ENCODE results near the gene TNFRSF21.
"Not testable (repeated sequence)": the region's sequence is repeated elsewhere in the genome, so short reads cannot be mapped to it uniquely, and the experiment has no call there.

The TNFRSF21 gene, protein sequence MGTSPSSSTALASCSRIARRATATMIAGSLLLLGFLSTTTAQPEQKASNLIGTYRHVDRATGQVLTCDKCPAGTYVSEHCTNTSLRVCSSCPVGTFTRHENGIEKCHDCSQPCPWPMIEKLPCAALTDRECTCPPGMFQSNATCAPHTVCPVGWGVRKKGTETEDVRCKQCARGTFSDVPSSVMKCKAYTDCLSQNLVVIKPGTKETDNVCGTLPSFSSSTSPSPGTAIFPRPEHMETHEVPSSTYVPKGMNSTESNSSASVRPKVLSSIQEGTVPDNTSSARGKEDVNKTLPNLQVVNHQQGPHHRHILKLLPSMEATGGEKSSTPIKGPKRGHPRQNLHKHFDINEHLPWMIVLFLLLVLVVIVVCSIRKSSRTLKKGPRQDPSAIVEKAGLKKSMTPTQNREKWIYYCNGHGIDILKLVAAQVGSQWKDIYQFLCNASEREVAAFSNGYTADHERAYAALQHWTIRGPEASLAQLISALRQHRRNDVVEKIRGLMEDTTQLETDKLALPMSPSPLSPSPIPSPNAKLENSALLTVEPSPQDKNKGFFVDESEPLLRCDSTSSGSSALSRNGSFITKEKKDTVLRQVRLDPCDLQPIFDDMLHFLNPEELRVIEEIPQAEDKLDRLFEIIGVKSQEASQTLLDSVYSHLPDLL

DNA sequence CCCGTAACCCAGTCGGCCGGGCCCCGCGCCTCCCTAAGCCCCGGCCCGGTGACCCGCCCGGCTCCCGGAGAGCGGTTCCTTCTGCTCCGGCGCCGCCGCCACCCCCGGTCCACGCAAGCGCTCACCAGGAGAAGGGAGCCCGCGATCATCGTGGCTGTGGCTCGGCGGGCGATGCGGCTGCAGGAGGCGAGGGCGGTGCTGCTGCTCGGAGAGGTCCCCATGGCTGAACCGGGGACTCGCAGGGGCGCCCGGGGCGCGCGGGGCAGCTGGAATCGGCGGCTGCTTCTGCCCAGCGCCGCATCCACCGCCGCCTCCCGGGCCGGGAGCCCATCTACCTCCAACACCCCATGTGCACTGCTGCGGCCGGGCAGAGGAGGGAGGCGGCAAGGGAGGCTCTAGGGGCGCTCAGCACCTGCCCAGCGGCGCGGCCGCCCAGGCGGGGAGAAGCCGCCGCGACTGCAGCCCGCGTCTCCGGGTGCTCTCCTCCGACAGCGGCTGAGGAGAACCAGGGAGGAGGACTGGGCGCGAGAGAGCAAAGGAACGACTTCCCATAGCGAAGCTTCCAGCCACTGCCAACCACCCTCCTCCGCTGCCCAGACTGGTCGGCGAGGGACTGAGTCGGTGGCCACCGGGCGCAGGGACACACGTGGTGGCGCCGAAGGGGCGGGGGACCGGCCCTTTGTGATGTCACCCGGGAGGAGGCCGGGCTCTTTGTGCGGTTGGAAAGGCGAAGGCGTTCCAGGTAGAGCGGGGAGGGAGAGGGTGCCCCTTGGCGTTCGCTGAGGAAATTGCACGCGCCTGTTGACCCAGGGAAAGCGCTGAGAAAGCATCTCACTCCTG is at the start of gene TNFRSF21:
Gene TNFRSF21, minus strand, starts transcription at position 615 of the 840 bp plus-strand sequence. Its CDS starts 394 bp downstream, at position 221.
- DNase-seq = peak; percentile 97

DNA sequence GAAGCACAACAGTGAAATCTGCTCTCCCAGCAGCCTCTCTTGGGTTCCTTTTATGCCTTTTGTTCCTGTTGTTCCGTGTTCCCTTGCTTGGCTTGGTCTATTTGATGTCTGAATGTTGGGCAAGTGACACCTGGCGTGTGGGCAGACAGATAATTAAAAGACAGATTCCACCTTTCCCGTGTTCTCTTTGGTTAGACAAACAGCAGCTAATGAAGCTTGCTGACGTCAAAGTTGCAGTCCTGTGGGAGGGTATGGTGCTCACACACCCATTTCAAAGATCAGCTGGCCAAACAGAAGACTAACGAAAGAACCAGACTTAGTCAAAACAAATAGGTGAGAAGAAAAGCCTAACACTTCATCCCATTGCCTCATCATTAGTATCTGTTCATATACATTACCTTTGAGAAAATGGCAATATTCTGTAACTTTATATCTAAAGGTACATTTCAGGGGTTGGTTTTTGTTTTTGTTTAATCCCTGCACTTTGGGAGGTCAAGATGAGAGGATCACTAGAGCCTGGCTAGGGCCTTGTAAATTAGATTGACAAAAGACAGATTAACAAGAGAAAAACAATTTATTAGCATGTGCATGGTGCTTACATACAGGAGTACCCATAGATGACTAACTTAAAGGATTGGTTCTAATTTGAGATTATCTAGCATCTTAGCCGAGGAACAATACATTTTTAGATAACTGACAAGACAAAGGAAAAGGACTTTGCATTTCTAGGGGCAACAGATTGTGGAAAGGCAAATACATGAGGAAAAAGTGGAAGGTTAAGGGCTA is 48.9 kb upstream of the TNFRSF21 start:
- no peak for DNase-seq

DNA sequence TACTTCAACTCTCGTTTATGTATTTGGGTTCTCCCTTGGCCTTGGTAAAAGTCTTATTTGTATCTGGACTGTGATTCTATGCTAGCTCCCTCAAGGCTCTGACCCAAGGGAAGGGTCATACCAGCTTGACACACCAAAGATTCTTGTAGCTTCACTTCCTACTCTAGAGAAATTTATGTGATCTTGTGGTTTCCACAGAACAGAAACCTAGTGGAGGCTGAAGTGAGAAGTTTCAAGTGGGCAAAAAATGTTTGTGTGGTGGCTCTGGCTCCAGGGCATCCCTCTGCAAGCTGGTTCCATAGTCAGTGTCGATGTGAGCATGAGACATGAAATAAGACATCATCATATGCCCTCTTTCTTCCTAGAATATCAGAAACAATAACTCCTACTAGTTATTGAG is 48.1 kb upstream of the TNFRSF21 start:
- no peak for DNase-seq

DNA sequence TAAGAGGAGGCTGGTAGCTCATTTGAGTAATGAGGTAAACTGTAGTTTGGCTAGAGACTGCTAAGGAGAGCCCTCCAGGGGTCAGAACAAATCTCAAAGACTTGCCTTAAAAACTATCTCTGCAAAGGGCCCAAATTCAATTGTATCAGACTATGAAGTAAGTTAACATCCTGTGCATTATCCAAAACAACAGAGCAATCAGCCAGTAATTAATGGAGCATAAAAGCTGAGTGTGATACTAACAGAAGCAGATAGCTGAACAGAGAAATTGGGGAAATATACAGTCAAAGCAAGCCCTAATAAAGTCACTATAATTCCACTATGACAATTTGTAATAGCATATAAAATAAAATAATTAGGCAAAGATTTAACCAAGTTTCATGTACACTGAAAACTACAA is 45.8 kb upstream of the TNFRSF21 start:
- DNase-seq = no peak

DNA sequence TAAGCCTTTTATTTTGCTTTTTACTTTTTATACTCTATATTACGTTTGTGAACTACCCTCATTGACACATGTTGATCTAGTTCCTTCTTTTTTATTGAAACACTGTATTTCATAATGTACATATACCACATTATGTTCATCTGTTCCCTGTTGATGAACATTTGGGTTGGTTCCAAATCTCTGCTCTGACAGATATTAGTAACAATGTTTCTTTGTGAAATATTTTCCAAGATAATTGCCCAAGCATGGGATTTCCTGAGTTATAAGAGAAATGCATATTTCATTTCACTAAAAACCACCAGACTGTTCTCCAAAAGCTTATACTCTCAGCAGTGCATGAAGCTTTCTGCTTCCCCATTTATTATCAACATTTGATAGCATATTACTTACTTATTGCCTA is 44.2 kb upstream of the TNFRSF21 start:
- no peak for DNase-seq

DNA sequence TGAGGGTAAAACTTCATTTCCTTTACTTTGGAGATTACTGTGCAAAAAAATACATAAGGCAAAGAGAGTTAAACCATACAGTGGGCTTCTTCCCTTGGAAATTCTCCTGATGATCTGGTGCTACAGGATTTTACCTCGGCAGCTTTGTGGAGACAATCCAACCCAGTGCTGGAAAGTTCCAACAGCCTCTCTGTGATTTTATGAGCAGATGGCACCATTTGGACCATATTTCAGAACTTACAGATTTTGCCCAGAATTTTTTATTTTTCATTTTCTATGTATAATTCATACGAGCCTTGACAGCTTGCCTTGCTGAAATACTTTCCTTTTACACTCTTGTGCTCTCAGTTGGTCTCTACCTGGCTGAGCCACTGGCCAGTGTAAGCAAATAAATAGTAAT is 43.3 kb upstream of the TNFRSF21 start:
- no peak for DNase-seq

DNA sequence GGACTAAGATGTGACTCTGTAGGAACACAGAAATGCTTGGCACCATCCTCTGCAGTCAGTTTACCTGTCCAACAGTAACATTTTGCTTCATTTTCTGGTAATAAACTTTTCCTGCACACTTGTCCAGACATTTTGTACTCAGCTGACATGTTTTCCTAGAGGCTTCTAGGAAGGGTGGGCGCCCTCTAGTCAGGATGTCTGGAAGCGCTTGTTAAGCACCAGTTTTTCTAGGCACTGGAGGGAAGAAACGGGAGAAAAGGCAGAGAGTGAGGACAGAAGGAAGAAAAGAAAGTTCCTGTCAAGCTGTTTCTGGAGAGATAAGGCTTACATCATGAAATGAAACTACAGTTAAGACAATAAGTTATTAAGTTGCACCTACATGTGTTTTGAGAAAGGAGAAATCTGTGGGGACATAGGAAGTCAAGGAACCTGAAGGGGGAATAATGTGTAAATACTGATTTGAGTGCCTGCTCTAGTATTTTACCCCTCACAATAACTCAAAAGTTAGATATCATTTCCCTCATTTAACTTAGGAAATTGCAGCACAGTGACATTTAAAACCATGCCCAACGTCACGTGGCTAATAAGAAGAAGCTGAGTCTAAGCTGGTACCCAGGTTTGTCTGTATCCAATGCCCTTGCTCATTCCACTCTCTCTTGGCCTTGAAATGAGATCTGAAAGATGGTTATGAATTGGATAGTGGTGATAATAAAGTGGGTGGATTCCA is 42.7 kb upstream of the TNFRSF21 start:
- no peak for DNase-seq

DNA sequence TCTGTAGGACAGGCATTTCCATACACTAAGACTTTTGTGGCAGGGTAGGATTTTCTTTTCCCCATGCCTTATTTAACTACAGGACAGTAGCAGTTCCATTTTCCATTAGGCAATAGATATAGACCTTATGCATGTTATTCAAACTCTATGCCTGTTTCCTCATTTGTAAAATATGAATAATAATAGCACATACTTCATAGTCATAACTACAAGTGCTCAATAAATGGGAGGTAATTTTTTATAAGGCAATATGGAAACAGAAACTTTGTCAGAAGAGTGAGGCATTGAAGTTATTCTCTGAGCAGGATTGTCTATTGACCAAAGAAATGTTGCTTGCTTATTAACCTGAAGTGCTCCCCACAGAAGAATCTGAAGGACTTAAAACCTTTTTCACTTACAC is 41.9 kb upstream of the TNFRSF21 start:
- no peak for DNase-seq

DNA sequence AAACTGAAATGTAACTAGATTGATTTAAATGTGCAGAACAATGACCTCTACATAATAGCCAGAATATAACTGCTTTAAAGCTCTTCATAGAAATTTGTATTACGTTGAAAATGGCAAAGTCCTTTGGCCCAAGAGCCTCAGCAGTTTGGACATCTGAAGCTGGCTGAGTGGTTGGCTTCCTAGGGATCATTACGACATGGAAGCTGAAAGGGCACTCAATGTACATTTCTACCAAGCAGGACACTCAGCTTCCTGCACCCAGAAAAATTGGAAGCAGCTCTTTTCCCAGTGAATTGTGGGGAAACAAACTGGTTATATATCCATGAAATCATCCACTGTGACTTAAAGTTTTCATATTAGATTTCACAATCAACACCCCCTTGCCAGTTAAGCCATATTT is 40.2 kb upstream of the TNFRSF21 start:
- no peak for DNase-seq

DNA sequence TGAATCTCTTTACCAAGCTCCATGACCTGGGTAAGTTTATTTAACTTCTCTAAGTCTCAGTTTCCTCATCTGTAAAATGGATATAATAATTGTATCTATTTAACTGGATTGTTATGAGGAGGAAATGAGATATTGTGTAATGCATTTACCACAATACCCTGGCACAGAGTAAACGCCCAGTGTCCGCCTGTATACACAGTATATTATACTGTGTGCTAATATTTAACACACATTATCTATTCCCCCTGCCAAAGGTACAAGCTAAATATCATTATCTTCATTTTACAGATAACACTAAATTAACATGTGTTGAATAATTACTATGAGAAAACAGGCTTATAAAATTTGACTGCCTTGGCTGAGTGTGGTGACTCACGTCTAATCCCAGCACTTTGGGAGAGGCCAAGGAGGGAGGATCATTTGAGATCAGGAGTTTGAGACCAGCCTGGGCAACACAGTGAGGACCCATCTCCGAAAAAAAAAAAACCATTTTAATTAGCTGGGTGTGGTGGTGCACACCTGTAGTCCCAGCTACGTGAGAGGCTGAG is 38.7 kb upstream of the TNFRSF21 start:
- no peak for DNase-seq

DNA sequence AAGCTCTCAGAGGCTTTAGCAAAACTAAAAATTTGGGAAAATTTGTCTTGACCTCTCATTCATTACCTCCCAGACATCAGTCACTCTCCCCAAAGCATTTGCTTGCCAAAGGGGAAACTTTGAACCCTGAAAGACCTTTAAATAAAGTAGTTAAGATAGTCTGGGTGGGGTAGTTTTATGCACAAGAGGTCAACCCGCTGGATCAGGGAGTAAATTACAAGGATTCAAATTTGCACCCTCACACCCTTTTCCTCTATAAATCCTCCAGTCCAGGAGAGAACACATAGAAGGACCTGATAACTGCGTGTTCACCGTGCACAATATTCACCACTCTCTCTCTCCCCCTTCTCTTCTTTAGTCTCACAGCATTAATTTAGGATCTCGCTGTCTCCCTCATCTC is 36.1 kb upstream of the TNFRSF21 start:
- no peak for DNase-seq

DNA sequence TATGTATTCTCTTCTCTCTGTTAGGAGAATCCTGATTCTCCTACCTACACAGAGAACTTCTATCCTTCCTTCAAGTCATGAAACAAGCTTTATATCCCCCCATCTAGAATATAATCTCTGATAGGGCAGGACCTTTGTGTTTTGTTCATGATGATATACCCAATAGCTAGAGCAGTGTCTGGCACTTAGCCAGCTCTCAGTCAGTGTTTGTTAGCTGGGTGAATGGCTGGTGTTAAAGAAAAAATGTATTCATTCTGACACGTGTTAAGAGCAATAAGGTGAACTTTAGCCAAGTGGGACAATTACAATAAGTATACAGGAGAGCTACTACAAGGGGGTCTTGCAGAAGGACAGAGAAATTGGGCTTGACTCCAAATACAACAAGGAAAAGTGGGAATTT is 34.3 kb upstream of the TNFRSF21 start:
- DNase-seq = peak; percentile 9

DNA sequence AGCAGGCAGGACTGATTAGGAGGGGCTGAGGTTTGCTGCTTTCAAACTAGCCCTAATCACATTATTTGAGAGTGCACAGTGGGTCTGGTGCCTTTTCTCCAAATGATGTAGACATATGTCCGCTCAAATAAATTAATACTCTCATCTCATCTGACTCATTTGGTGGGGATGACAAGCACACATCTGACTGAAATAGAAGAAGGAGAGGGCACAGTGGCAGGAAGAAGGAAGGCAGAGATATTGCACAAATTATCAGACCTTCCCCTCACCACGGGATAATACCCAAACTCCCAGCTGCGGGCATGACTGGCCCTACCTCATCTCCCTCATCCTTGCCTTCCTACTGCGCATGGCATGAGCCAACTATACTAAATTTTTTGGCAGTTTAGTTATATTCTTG is 33.9 kb upstream of the TNFRSF21 start:
- DNase-seq = no peak

DNA sequence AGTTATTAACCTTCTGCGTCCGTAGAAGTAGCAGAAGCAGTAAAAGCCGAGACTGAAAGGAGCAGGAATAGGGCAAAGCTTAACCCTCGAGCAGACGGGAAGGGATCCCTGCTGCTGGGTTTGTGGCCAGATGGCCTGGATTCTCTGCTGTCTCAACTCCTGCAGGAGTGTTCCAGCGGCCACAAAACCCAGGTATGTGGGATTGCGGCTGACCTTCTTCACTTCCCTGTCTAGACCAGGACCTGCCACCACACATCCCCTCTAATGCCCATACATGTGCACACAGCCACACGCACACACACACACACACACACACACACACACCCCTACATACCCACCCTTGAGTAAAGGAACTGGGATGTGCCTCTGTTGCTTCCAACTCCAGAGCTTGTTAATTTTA is 33.1 kb upstream of the TNFRSF21 start:
- no peak for DNase-seq

DNA sequence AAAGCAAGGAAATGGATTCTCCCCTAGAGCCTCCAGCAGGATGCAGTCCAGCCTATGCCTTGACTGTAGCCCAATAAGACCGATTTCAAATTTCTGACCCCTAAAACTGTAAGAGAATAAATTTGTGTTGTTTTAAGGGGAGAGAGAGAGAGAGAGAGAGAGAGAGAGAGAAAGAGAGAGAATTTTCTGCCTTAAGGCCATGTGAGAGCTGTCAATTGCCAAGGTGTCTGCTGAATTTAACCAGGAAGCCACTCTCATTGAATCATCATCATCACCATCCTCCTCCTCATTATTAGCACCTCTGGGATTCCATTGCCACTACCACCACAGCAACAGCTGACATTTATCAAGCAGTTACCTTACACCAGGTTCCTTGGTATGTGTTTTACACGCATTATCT is 27.8 kb upstream of the TNFRSF21 start:
- DNase-seq = no peak

DNA sequence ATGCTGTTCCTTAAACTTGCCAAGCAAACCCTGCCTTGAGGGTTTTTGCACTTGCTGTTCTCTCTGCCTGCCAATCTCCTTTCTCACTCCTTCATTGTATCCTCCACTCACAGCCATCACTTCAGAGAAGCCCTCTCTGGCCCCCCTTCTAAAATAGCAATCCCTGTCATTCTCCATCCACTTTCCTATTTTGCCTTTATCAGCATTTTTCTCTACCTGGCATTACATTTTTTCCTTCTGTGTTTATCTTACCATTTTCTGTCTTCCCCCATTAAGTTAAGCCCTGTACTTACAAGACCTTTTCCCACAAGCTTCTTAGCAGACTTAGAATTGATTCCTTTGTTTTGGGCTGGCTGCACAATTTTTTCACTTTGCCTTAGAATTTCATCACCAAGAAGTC is 26.6 kb upstream of the TNFRSF21 start:
- no peak for DNase-seq

DNA sequence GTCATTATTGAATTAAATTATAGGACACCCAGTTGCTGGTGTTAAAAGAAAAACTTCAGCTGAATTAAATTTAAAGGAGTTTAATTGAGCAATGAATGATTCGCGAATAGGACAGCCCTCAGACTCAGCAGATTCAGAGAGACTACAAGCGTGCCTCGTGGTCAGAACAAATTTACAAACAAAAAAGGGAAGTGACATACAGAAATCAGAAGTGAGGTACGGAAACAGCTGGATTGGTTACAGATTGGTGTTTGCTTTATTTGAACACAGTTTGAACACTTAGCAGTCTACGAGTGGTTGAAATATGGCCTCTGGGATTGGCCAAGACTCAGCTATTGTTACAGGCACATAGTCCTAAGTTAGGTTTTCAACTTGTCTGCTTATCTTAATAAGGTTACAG is 25.8 kb upstream of the TNFRSF21 start:
- no peak for DNase-seq

DNA sequence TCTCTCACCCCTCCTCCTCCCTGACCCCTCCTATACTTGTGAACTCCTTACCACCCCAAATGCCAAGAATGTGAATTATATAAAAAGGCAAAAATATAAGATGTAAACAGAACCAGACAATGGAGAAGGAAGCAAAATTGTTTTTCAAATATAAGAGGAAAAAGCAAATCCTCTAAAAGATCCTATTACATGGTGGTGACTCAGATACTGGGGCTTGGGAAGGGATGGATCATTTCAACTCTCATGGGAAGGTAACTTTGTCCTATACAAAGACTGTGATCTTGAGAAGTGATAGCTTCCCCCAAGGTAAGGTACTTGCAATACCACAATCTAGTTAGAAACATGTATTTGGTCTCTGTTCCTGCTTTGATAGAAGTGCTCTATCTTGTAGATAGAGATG is 24.6 kb upstream of the TNFRSF21 start:
- no peak for DNase-seq

DNA sequence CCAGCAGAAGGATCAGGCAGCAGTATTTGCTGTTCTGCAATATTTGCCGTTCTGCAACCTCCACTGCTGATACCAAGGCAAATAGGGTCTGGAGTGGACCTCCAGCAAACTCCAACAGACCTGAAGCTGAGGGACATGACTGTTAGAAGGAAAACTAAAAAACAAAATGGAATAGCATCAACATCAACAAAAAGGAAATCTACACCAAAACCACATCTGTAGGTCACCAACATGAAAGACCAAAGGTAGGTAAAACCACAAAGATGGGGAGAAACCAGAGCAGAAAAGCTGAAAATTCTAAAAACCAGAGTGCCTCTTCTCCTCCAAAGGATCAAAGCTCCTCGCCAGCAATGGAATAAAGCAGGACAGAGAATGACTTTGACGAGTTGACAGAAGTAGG is 18.9 kb upstream of the TNFRSF21 start:
- not testable (repeated sequence) for DNase-seq

DNA sequence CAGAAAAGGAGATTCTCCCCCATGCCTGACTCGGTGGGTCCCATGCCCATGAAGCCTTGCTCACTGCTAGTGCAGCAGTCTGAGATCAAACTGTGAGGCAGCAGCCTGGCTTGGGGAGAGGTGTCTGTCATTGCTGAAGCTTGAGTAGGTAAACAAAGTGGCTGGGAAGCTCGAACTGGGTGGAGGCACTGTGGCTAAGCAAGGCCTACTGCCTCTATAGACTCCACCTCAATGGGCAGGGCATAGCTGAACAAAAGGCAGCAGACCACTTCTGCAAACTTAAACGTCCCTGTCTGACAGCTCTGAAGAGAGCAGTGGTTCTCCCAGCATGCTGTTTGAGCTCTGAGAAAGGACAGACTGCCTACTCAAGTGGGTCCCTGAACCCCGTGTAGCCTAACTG is 18.4 kb upstream of the TNFRSF21 start:
- DNase-seq = not testable (repeated sequence)

DNA sequence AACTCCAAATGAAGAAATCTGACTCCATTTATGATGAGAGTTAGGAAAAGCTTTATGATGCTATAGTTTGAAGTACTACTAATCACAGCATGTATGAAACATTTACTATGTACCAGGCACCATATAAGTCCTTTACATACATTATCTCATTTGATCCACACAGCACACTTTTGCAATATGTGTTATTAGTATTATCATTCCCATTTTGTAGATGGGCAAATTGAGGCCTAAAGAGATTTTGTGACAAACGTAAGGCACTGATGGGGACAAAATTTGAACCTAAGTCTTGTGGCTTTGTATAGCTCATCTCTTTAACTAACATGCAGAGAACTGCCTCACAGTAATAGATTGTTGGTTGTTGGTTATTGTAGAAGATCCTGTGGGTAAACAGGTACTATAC is 14.2 kb upstream of the TNFRSF21 start:
- no peak for DNase-seq

DNA sequence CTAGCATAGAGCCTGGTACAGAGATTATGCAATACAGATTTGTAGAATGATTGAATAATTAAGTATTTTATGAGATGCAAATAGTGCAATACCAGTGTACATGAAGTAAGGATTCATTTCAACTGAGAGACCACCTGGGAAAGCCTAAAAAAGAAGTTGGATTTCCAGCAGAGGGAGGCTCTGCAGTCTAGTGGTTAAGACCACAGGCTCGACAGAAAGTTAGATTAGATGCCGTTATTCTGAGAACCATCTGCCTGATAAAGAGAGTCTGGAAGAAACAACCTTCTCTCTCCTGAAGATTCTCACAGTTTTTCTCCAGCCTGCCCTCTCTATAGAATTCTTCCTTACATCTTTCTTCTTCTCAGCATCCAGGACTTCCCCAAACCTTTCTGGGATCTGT is 13.6 kb upstream of the TNFRSF21 start:
- DNase-seq = no peak

All from NCI-H510A treated with DMSO at 0.1 percent for 48 hours (cell line).